Subcutaneous abdominal adipose tissue (tissue), 5 donors: ENCODE data around the gene PRSS21.
A peak's percentile ranks its signal among the peaks of the same experiment; 100 is the strongest.

Source experiments
- H3K27ac ChIP-seq: one replicate; pipeline ENCODE4 v1.7.0; 2013; ENCODE audit warnings: low read depth, mild to moderate bottlenecking, inconsistent platforms, low read length, moderate library complexity
- H3K27me3 ChIP-seq, 5 donors: one replicate each; pipeline ENCODE4 v1.7.0; 2013; ENCODE audit warnings: low read length in 5 of 5, inconsistent platforms in 1 of 5; ENCODE audit not compliant: control insufficient read depth in 5 of 5, insufficient read depth in 4 of 5
- H3K36me3 ChIP-seq, 5 donors: one replicate each; pipeline ENCODE4 v1.7.0; 2013; ENCODE audit warnings: low read length in 5 of 5; ENCODE audit not compliant: control insufficient read depth in 5 of 5, insufficient read depth in 5 of 5
- H3K4me1 ChIP-seq, 5 donors: one replicate each; pipeline ENCODE4 v1.7.0; 2013; ENCODE audit warnings: low read length in 5 of 5, mild to moderate bottlenecking in 3 of 5, moderate library complexity in 1 of 5; ENCODE audit not compliant: control insufficient read depth in 5 of 5, insufficient read depth in 5 of 5
- H3K4me3 ChIP-seq, 5 donors: one replicate each; pipeline ENCODE4 v1.7.0; 2013; ENCODE audit warnings: low read length in 5 of 5, low read depth in 1 of 5
- H3K9ac ChIP-seq, 5 donors: one replicate each; pipeline ENCODE4 v1.7.0; 2013; ENCODE audit warnings: low read length in 5 of 5, mild to moderate bottlenecking in 4 of 5, moderate library complexity in 3 of 5
- H3K9me3 ChIP-seq, 5 donors: one replicate each; pipeline ENCODE4 v1.7.0; 2013; ENCODE audit warnings: low read length in 5 of 5; ENCODE audit not compliant: control insufficient read depth in 5 of 5
- donor health status: healthy.
- donor health status: healthy.
- donor health status: healthy.
- donor health status: healthy.
- donor health status: healthy.

PRSS21 gene

GRCh38 chr16:2825049-2825742 lies 8.2 kb downstream of the PRSS21 start:
- H3K27ac ChIP-seq = no peak overlapping the region
- H3K9ac ChIP-seq = no peak overlapping the region
- peaks cover 10 to 32% (median 24%) of the 10 kb centered on the region in 5 donors for H3K27me3 ChIP-seq
- H3K4me1 ChIP-seq = peaks cover 0 to 8% (median 0%) of the 10 kb centered on the region in 5 donors
- no peak overlapping the region for H3K4me3 ChIP-seq
- no peaks in the 10 kb centered on the region for H3K9me3 ChIP-seq
- H3K36me3 ChIP-seq = no peaks in the 10 kb centered on the region

GRCh38 chr16:2825906-2826305 lies 8.9 kb downstream of the PRSS21 start:
- Histone ChIP-seq H3K4me1 (peaks cover 0 to 8% (median 0%) of the 10 kb centered on the region in 5 donors), H3K27ac (no peak overlapping the region), H3K9me3 (no peaks in the 10 kb centered on the region), H3K9ac (no peak overlapping the region), H3K27me3 (peaks cover 7 to 27% (median 23%) of the 10 kb centered on the region in 5 donors), H3K4me3 (no peak overlapping the region), H3K36me3 (no peaks in the 10 kb centered on the region)

- peaks cover 0 to 8% (median 0%) of the 10 kb centered on the region in 5 donors for H3K4me1 ChIP-seq
- H3K27me3 ChIP-seq = peaks cover 7 to 28% (median 24%) of the 10 kb centered on the region in 5 donors
- H3K36me3 ChIP-seq = no peaks in the 10 kb centered on the region
- no peak overlapping the region for H3K27ac ChIP-seq
- no peak overlapping the region for H3K4me3 ChIP-seq
- no peaks in the 10 kb centered on the region for H3K9me3 ChIP-seq
- H3K9ac ChIP-seq = no peak overlapping the region
These were observed 9.7 kb downstream of the PRSS21 start for GRCh38 chr16:2826591-2827373.

GRCh38 chr16:2827374-2827791 lies 10.3 kb downstream of the PRSS21 start:
- H3K27me3 ChIP-seq = peaks cover 12 to 33% (median 29%) of the 10 kb centered on the region in 5 donors
- H3K9ac ChIP-seq = no peak overlapping the region
- H3K9me3 ChIP-seq = no peaks in the 10 kb centered on the region
- no peak overlapping the region for H3K4me3 ChIP-seq
- H3K4me1 ChIP-seq = peaks cover 0 to 8% (median 0%) of the 10 kb centered on the region in 5 donors
- H3K27ac ChIP-seq = no peak overlapping the region
- H3K36me3 ChIP-seq = no peaks in the 10 kb centered on the region

- H3K9ac ChIP-seq = no peak overlapping the region
- no peaks in the 10 kb centered on the region for H3K9me3 ChIP-seq
- no peak overlapping the region for H3K27ac ChIP-seq
- peaks cover 13 to 35% (median 32%) of the 10 kb centered on the region in 5 donors for H3K27me3 ChIP-seq
- H3K36me3 ChIP-seq = no peaks in the 10 kb centered on the region
- H3K4me3 ChIP-seq = no peak overlapping the region
- peaks cover 0 to 8% (median 0%) of the 10 kb centered on the region in 5 donors for H3K4me1 ChIP-seq
These were observed 10.9 kb downstream of the PRSS21 start for GRCh38 chr16:2827831-2828520.

GRCh38 chr16:2828521-2828840 lies 11.4 kb downstream of the PRSS21 start:
- Histone ChIP-seq H3K27me3 (peaks cover 13 to 35% (median 32%) of the 10 kb centered on the region in 5 donors), H3K4me1 (peaks cover 0 to 8% (median 0%) of the 10 kb centered on the region in 5 donors), H3K27ac (no peak overlapping the region), H3K36me3 (no peaks in the 10 kb centered on the region), H3K4me3 (no peak overlapping the region), H3K9me3 (no peaks in the 10 kb centered on the region), H3K9ac (no peak overlapping the region)

- Histone ChIP-seq H3K9me3 (no peaks in the 10 kb centered on the region), H3K27ac (no peak overlapping the region), H3K9ac (no peak overlapping the region), H3K4me1 (peaks cover 0 to 8% (median 0%) of the 10 kb centered on the region in 5 donors), H3K36me3 (no peaks in the 10 kb centered on the region), H3K27me3 (peaks cover 13 to 35% (median 32%) of the 10 kb centered on the region in 5 donors), H3K4me3 (no peak overlapping the region)
These were observed 11.9 kb downstream of the PRSS21 start for GRCh38 chr16:2828876-2829430.

- Histone ChIP-seq H3K9ac (peak within 1 kb of the TSS in 1 of 5 donors; percentile 22), H3K4me1 (peaks cover 0 to 8% (median 0%) of the 10 kb centered on the region in 5 donors), H3K9me3 (no peaks in the 10 kb centered on the region), H3K36me3 (no peaks in the 10 kb centered on the region), H3K4me3 (no peak within 1 kb of the TSS), H3K27ac (no peak within 1 kb of the TSS), H3K27me3 (peaks cover 13 to 35% (median 31%) of the 10 kb centered on the region in 5 donors)
These were observed 12.7 kb downstream of the PRSS21 start, which contains the start of gene ZG16B for GRCh38 chr16:2829501-2830354. Gene ZG16B, plus strand, starts transcription at chr16:2830303. Its CDS starts 139 bp downstream, at chr16:2830442.

GRCh38 chr16:2830355-2830695 lies 13.3 kb downstream of the PRSS21 start:
- Histone ChIP-seq H3K4me1 (peaks cover 0 to 8% (median 0%) of the 10 kb centered on the region in 5 donors), H3K9me3 (no peaks in the 10 kb centered on the region), H3K9ac (no peak overlapping the region), H3K4me3 (no peak overlapping the region), H3K27me3 (peaks cover 13 to 35% (median 31%) of the 10 kb centered on the region in 5 donors), H3K36me3 (no peaks in the 10 kb centered on the region), H3K27ac (no peak overlapping the region)
